H9 (cell line): ENCODE measurements around the gene CYP4F2. TPM values are rescaled to one million over a fixed set of nuclear protein-coding genes. Genes with fewer than 3 reads are reported as not detected.

ENCODE experiments used
- DNase-seq: peaks from one replicate; pipeline ENCODE4 v3.0.0-alpha.2; 2017
- H2AFZ ChIP-seq: one replicate; pipeline ENCODE4 v1.6.1; 2013; ENCODE audit warnings: mild to moderate bottlenecking, low read length, control low read depth, moderate library complexity
- H2AK5ac ChIP-seq: 2 replicates; pipeline ENCODE4 v1.6.1; 2013; ENCODE audit warnings: low read length, control low read depth, mixed read lengths; ENCODE audit not compliant: insufficient read length
- H2BK120ac ChIP-seq: one replicate; pipeline ENCODE4 v1.6.1; 2013; ENCODE audit warnings: low read depth, mild to moderate bottlenecking, low read length, control low read depth, inconsistent platforms; ENCODE audit not compliant: poor library complexity, severe bottlenecking
- H2BK12ac ChIP-seq: 2 replicates; pipeline ENCODE4 v1.6.1; 2013; ENCODE audit warnings: low read length, control low read depth, mixed read lengths, low read depth; ENCODE audit not compliant: insufficient read length
- H2BK15ac ChIP-seq: 2 replicates; pipeline ENCODE4 v1.6.1; 2013; ENCODE audit warnings: low read depth, low read length, control low read depth
- H2BK20ac ChIP-seq: one replicate; pipeline ENCODE4 v1.6.1; 2013; ENCODE audit warnings: low read depth, mild to moderate bottlenecking, low read length, control low read depth, inconsistent platforms; ENCODE audit not compliant: poor library complexity, severe bottlenecking
- H2BK5ac ChIP-seq: 2 replicates; pipeline ENCODE4 v1.6.1; 2013; ENCODE audit warnings: low read length, control low read depth, mixed read lengths; ENCODE audit not compliant: insufficient read length
- H3K14ac ChIP-seq: 2 replicates; pipeline ENCODE4 v1.6.1; 2013; ENCODE audit warnings: low read length, control low read depth; ENCODE audit not compliant: insufficient read depth
- H3K18ac ChIP-seq: 2 replicates; pipeline ENCODE4 v1.6.1; 2013; ENCODE audit warnings: low read depth, mild to moderate bottlenecking, mixed read lengths, low read length, control low read depth; ENCODE audit not compliant: insufficient read length
- H3K23ac ChIP-seq: 2 replicates; pipeline ENCODE4 v1.6.1; 2013; ENCODE audit warnings: low read length, control low read depth, mixed read lengths, low read depth; ENCODE audit not compliant: insufficient read length
- H3K23me2 ChIP-seq: 2 replicates; pipeline ENCODE4 v1.6.1; 2013; ENCODE audit warnings: low read depth, mild to moderate bottlenecking, mixed read lengths, low read length, control low read depth; ENCODE audit not compliant: insufficient read length, poor library complexity, severe bottlenecking
- H3K27ac ChIP-seq: 2 replicates; pipeline ENCODE4 v1.5.1; 2013; ENCODE audit warnings: low read length, control low read depth, mixed read lengths, low read depth; ENCODE audit not compliant: insufficient read length
- H3K27me3 ChIP-seq: 2 replicates; pipeline ENCODE4 v1.6.1; 2013; ENCODE audit warnings: low read length, control low read depth, inconsistent platforms; ENCODE audit not compliant: insufficient read depth
- H3K4ac ChIP-seq: 2 replicates; pipeline ENCODE4 v1.6.1; 2013; ENCODE audit warnings: low read depth, mild to moderate bottlenecking, control low read depth, inconsistent platforms, low read length, moderate library complexity
- H3K4me1 ChIP-seq: 2 replicates; pipeline ENCODE4 v1.6.1; 2013; ENCODE audit warnings: low read length, control low read depth, inconsistent platforms; ENCODE audit not compliant: insufficient read depth
- H3K4me2 ChIP-seq: 2 replicates; pipeline ENCODE4 v1.6.1; 2013; ENCODE audit warnings: low read length, control low read depth, mixed read lengths; ENCODE audit not compliant: insufficient read length, insufficient read depth
- H3K56ac ChIP-seq: 2 replicates; pipeline ENCODE4 v1.6.1; 2013; ENCODE audit warnings: low read depth, mild to moderate bottlenecking, mixed read lengths, low read length, control low read depth; ENCODE audit not compliant: insufficient read length
- H3K79me1 ChIP-seq: 2 replicates; pipeline ENCODE4 v1.6.1; 2013; ENCODE audit warnings: low read depth, mild to moderate bottlenecking, moderate library complexity, low read length, control low read depth, inconsistent platforms; ENCODE audit not compliant: insufficient read depth, poor library complexity, severe bottlenecking
- H3K79me2 ChIP-seq: 2 replicates; pipeline ENCODE4 v1.6.1; 2013; ENCODE audit warnings: low read length, control low read depth, inconsistent platforms; ENCODE audit not compliant: insufficient read depth
- H3K9ac ChIP-seq: 2 replicates; pipeline ENCODE4 v1.6.1; 2013; ENCODE audit warnings: low read length, control low read depth, mixed read lengths; ENCODE audit not compliant: insufficient read length; ENCODE audit errors: extremely low read depth
- H3K9me3 ChIP-seq: one replicate; pipeline ENCODE4 v1.6.1; 2013; ENCODE audit warnings: low read depth, low read length, inconsistent platforms; ENCODE audit not compliant: control insufficient read depth
- H3T11ph ChIP-seq: one replicate; pipeline ENCODE4 v1.6.1; 2013; ENCODE audit warnings: mild to moderate bottlenecking, low read length, control low read depth, inconsistent platforms
- H4K20me1 ChIP-seq: one replicate; pipeline ENCODE4 v1.6.1; 2013; ENCODE audit not compliant: control insufficient read depth, insufficient read length, insufficient read depth
- H4K5ac ChIP-seq: 2 replicates; pipeline ENCODE4 v1.6.1; 2013; ENCODE audit warnings: low read depth, mild to moderate bottlenecking, mixed read lengths, low read length, control low read depth; ENCODE audit not compliant: insufficient read length
- H4K8ac ChIP-seq: replicated peaks from 2 replicates; pipeline ENCODE4 v1.6.1; 2013; ENCODE audit warnings: low read length, control low read depth, mixed read lengths, low read depth; ENCODE audit not compliant: insufficient read length
- H4K91ac ChIP-seq: 2 replicates; pipeline ENCODE4 v1.6.1; 2013; ENCODE audit warnings: low read depth, mild to moderate bottlenecking, moderate library complexity, mixed read lengths, low read length, control low read depth; ENCODE audit not compliant: insufficient read length
- H3K27ac Mint-ChIP-seq, 3 experiments: 2 replicates in 2 of 3; 3 replicates in 1 of 3; pipeline ENCODE4 v1.8.0; 2020 to 2021; ENCODE audit warnings: mixed read lengths in 3 of 3, mild to moderate bottlenecking in 1 of 3, moderate library complexity in 1 of 3
- H3K27me3 Mint-ChIP-seq: 2 replicates; pipeline ENCODE4 v1.8.0; 2021; ENCODE audit warnings: low read depth, mild to moderate bottlenecking, moderate library complexity, mixed read lengths
- H3K36me3 Mint-ChIP-seq, 3 experiments: 2 replicates in 2 of 3; 3 replicates in 1 of 3; pipeline ENCODE4 v1.8.0; 2020 to 2021; ENCODE audit warnings: low read depth in 3 of 3, mixed read lengths in 3 of 3; ENCODE audit not compliant: insufficient read depth in 1 of 3
- H3K4me1 Mint-ChIP-seq, 2 experiments: 2 replicates each; pipeline ENCODE4 v1.8.0; 2020; ENCODE audit warnings: mixed read lengths in 2 of 2
- H3K4me3 Mint-ChIP-seq, 2 experiments: 2 replicates in 1 of 2; 3 replicates in 1 of 2; pipeline ENCODE4 v1.8.0; 2020 to 2021; ENCODE audit warnings: mild to moderate bottlenecking in 2 of 2, mixed read lengths in 2 of 2, moderate library complexity in 1 of 2
- H3K9me3 Mint-ChIP-seq, 2 experiments: 2 replicates in 1 of 2; 3 replicates in 1 of 2; pipeline ENCODE4 v1.8.0; 2020; ENCODE audit warnings: mild to moderate bottlenecking in 2 of 2, mixed read lengths in 2 of 2, moderate library complexity in 1 of 2
- WGBS: extraction: QIAGEN DNeasy Blood & Tissue Kit; methylation state at CpG from one replicate; pipeline ENCODE4 v1.1.7; 2013; ENCODE audit warnings: missing lambda C conversion rate, low lambda C conversion rate, mixed read lengths; ENCODE audit not compliant: insufficient read length; ENCODE audit errors: extremely low coverage; 5-methylcytosine and 5-hydroxymethylcytosine counted together
- long read RNA-seq: library from polyadenylated mRNA; unstranded; transcript quantifications from one replicate; pipeline ENCODE4 v2.0.0, GENCODE V29; 2020
- total RNA-seq: library from RNA; stranded (reverse); gene quantifications from 2 replicates; pipeline ENCODE4 v1.2.1, GENCODE V29; 2021
- TF ChIP-seq, protein P1 (sequence below): fragments of 200-600 bp; sonication (generic); conservative IDR thresholded peaks from 3 replicates; pipeline ENCODE4 v1.8.0; 2021; ENCODE audit warnings: antibody characterized with exemption, mild to moderate bottlenecking

CYP4F2 gene
- total RNA-seq = not detected in 2 replicates
- long read RNA-seq = 0 reads

DNA sequence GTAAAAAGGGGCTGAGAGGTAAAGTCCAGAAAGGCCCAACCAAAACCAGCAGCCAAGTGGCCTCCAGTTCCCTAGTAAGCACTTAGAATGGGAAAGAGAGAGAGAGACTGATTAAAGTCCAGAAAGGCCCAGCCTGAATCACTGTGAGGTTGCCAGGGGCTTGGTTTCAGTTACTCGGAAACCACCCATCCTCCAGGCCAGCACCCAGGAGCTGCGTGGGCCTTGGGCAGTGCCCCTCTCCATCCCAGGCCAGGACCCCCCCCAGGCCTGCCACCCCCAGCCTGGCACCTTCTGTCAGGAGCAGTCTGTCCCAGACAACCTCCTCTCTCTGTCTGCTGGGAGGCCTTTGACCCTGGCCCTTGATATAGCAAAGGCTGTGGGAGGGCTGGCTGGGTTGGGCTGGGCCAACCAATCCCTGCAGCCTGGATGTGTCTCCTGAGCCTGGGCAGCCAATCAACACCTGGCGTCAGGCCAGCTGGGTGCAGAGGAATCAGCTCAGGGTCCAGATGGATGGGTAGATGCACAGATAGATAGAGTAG lies at the start of gene CYP4F2:
CYP4F2 (minus strand) TSS at position 337 of the 539 bp plus-strand sequence. CDS start 463 bp downstream, outside the sequence.
- Histone ChIP-seq H3K14ac (no peak within 1 kb of the TSS), H3K56ac (no peak within 1 kb of the TSS), H4K20me1 (no peaks in the 10 kb centered on the region), H4K91ac (no peak within 1 kb of the TSS), H3K4ac (no peak within 1 kb of the TSS), H4K8ac (no peak within 1 kb of the TSS), H3K23me2 (no peaks in the 10 kb centered on the region), H3K23ac (no peak within 1 kb of the TSS), H3K18ac (no peak within 1 kb of the TSS), H3K9me3 (peaks cover 78% of the 10 kb centered on the region), H3K79me2 (no peaks in the 10 kb centered on the region), H3K9ac (no peak within 1 kb of the TSS), H2AK5ac (no peak within 1 kb of the TSS), H2BK15ac (no peak within 1 kb of the TSS), H3K79me1 (no peaks in the 10 kb centered on the region), H3K4me1 (no peaks in the 10 kb centered on the region), H2BK12ac (no peak within 1 kb of the TSS), H3K27me3 (no peaks in the 10 kb centered on the region), H3K4me2 (no peak within 1 kb of the TSS), H3K27ac (no peak within 1 kb of the TSS), H2BK5ac (no peak within 1 kb of the TSS), H2BK20ac (no peak within 1 kb of the TSS), H4K5ac (no peak within 1 kb of the TSS), H2BK120ac (no peak within 1 kb of the TSS), H3T11ph (no peak within 1 kb of the TSS), H2AFZ (no peak within 1 kb of the TSS)
- H3K27ac Mint-ChIP-seq = no peak within 1 kb of the TSS; a peak in 1 of 7 replicates
- no peak within 1 kb of the TSS for H3K4me3 Mint-ChIP-seq
- H3K27me3 Mint-ChIP-seq = peaks cover 6% of the 10 kb centered on the region
- TF ChIP-seq, protein P1, sequence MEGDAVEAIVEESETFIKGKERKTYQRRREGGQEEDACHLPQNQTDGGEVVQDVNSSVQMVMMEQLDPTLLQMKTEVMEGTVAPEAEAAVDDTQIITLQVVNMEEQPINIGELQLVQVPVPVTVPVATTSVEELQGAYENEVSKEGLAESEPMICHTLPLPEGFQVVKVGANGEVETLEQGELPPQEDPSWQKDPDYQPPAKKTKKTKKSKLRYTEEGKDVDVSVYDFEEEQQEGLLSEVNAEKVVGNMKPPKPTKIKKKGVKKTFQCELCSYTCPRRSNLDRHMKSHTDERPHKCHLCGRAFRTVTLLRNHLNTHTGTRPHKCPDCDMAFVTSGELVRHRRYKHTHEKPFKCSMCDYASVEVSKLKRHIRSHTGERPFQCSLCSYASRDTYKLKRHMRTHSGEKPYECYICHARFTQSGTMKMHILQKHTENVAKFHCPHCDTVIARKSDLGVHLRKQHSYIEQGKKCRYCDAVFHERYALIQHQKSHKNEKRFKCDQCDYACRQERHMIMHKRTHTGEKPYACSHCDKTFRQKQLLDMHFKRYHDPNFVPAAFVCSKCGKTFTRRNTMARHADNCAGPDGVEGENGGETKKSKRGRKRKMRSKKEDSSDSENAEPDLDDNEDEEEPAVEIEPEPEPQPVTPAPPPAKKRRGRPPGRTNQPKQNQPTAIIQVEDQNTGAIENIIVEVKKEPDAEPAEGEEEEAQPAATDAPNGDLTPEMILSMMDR = no peak
- H3K4me1 Mint-ChIP-seq = no peaks in the 10 kb centered on the region
- DNase-seq = no peak
- H3K36me3 Mint-ChIP-seq = peaks cover 5 to 38% (median 17%) of the 10 kb centered on the region in 3 experiments; a peak in 5 of 7 replicates
- peaks cover 88% of the 10 kb centered on the region in 2 experiments for H3K9me3 Mint-ChIP-seq
- no CpG with 5 or more reads among the region's 3 CpGs for WGBS
